Subcutaneous adipose tissue (tissue), 4 donors: ENCODE measurements around the gene MYH7B. TPM values are rescaled to one million over a fixed set of nuclear protein-coding genes. Genes with fewer than 3 reads are reported as not detected.

Experiments used
- total RNA-seq, 4 donors: library from RNA; depleted of rRNA; stranded (reverse); fragments of >200 nt; gene quantifications; one replicate each; pipeline ENCODE4 v1.1.0, GENCODE V29; 2016
- TF ChIP-seq, protein P1 (sequence below): fragments of 450-650 bp; IDR thresholded peaks from one replicate; pipeline ENCODE4 v1.5.1; 2016; ENCODE audit warnings: low read depth, mild to moderate bottlenecking, control low read depth, antibody characterized with exemption, moderate library complexity

MYH7B gene
- total RNA-seq, 4 donors from 2014 or later = 0.17 to 2.8 (median 0.38) TPM

DNA sequence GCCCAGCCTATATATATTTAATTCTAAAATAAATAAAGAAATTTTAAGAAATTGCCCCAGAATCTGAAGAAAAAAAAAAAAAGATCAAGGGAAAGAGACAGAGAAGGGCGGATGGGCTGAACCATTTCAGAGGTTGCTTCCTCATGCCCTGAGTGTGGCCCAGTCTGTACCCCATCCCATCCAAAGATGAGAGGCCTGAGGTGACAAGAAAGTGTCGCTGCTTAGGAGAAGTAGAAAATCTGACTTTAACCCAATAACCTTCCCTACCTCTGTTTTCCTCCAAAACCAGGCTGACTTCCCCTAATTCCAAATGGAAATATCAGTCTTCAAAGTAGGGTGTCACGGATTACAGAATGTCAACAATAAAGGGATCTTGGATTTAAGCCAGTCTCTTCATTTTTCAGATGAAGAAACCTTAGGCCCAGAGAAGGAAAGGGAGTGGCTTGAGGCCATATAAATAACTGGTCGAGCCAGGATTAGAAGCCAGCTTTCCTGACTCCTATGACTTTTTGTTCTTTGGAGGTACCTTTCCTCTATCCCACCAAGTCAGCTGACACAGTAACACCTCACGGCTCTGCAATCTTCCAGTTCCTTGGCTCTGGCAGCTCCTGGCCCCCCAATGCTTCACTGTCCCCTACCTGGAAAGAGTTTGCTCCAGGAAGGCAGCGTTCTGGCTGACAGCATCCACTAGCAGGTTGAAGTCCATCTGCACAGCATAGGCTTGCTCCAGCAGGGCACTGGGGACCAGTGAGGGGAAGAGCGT lies 10.2 kb upstream of the MYH7B start:
- TF ChIP-seq, protein P1, sequence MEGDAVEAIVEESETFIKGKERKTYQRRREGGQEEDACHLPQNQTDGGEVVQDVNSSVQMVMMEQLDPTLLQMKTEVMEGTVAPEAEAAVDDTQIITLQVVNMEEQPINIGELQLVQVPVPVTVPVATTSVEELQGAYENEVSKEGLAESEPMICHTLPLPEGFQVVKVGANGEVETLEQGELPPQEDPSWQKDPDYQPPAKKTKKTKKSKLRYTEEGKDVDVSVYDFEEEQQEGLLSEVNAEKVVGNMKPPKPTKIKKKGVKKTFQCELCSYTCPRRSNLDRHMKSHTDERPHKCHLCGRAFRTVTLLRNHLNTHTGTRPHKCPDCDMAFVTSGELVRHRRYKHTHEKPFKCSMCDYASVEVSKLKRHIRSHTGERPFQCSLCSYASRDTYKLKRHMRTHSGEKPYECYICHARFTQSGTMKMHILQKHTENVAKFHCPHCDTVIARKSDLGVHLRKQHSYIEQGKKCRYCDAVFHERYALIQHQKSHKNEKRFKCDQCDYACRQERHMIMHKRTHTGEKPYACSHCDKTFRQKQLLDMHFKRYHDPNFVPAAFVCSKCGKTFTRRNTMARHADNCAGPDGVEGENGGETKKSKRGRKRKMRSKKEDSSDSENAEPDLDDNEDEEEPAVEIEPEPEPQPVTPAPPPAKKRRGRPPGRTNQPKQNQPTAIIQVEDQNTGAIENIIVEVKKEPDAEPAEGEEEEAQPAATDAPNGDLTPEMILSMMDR = no peak

DNA sequence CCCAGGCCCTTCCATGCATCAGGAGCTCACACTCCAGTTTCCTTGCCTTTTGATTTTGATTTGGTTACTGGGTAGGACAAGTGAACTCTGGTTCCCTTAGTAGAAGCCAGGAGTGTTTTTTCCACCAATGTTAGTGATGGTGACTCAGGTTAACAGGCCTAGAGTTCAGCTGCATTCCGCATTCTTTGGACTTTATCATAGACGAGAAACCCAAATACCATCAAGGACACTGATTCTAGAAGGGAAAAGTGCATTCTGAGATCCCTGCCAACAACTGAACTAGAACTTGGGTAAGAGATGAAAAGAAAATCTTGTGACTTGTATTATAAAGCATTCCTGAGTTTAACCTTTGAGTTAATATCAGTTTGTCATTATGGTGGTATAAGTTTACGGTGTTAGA lies 9.0 kb upstream of the MYH7B start:
- TF ChIP-seq, protein P1 = no peak

DNA sequence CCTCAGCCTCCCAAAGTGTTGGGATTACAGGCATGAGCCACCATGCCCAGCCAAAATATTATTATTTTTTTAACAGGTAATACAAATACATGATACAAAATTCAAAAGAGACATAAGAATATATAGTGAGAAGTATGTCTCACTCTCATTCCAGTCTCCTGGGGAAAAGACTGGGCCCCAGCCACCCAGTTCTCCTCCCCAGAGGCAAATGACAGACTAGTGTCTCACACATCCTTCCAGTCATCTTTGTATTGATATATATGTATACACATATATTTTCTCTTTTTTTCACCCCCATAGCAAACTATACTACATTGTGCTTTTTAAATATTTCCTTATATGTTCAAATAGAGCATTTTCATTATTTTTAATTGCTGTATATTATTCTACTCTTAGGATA lies 8.3 kb upstream of the MYH7B start:
- TF ChIP-seq, protein P1 = no peak

GRCh38 chr20:34948030-34948429 lies 7.6 kb upstream of the MYH7B start:
- TF ChIP-seq, protein P1 = no peak

GRCh38 chr20:34949120-34949519 lies 6.5 kb upstream of the MYH7B start:
- TF ChIP-seq, protein P1 = no peak

- TF ChIP-seq, protein P1 = no peak
These were observed 4.4 kb upstream of the MYH7B start for GRCh38 chr20:34951252-34951651.

DNA sequence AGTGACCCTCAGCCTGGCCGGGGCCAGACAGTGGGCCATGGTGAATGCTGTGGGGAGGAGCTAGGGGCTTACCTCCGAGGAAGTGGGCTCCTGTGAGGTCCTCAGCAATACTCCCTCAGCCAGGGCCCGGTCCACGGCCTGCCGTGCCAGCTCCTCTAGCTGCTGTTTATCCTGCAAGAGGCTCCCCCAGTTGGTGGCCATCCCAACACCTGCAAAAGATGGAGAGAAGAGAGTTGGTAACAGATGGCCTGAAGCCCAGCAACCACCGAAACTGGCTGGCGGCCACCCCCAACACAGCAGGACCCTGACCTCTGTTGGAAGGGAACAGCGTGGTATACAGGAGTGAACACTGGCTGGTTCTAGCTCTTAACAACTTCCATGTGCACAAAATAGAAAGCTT lies 4.0 kb upstream of the MYH7B start:
- TF ChIP-seq, protein P1 = no peak
